Activated T-cell treated with anti-CD3 and anti-CD28 coated beads, Interleukin-2, amount 50 U/mL, for 72 hours (primary cell): ENCODE results near the gene PSMD8. TPM values are rescaled to one million over a fixed set of nuclear protein-coding genes. Genes with fewer than 3 reads are reported as not detected.

Experiments used
- ATAC-seq, 2 donors: fragments of 150-1000 bp; cut with Tn5 transposase; replicated peaks in 1 of 2; 2 replicates each; pipeline ENCODE4 v1.10.0; 2021; ENCODE audit warnings: moderate library complexity in 2 of 2, mild to moderate bottlenecking in 1 of 2
- DNase-seq, 2 donors: peaks; one replicate each; pipeline ENCODE4 v3.0.0; 2021 to 2022; ENCODE audit warnings: mixed read lengths in 1 of 2
- H3K27ac Mint-ChIP-seq: one replicate; pipeline ENCODE4 v1.8.0; 2022; ENCODE audit warnings: mild to moderate bottlenecking, moderate library complexity, mixed read lengths
- H3K27me3 Mint-ChIP-seq: one replicate; pipeline ENCODE4 v1.8.0; 2022; ENCODE audit warnings: low read depth, mixed read lengths
- H3K36me3 Mint-ChIP-seq, 2 donors: one replicate each; pipeline ENCODE4 v1.8.0; 2022; ENCODE audit warnings: mixed read lengths in 2 of 2, mild to moderate bottlenecking in 1 of 2; ENCODE audit not compliant: insufficient read depth in 2 of 2
- H3K4me1 Mint-ChIP-seq: one replicate; pipeline ENCODE4 v1.8.0; 2022; ENCODE audit warnings: low read depth, mixed read lengths
- H3K4me3 Mint-ChIP-seq, 2 donors: one replicate each; pipeline ENCODE4 v1.8.0; 2022; ENCODE audit warnings: mild to moderate bottlenecking in 2 of 2, mixed read lengths in 2 of 2, moderate library complexity in 2 of 2
- H3K9me3 Mint-ChIP-seq, 2 donors: one replicate each; pipeline ENCODE4 v1.8.0; 2022; ENCODE audit warnings: mixed read lengths in 2 of 2
- total RNA-seq, 2 donors: library from RNA; stranded (reverse); gene quantifications; one replicate each; pipeline ENCODE4 v1.2.3, GENCODE V29; 2022

PSMD8 gene
- total RNA-seq, 2 donors from 2014 or later, result 136 to 168 TPM

DNA sequence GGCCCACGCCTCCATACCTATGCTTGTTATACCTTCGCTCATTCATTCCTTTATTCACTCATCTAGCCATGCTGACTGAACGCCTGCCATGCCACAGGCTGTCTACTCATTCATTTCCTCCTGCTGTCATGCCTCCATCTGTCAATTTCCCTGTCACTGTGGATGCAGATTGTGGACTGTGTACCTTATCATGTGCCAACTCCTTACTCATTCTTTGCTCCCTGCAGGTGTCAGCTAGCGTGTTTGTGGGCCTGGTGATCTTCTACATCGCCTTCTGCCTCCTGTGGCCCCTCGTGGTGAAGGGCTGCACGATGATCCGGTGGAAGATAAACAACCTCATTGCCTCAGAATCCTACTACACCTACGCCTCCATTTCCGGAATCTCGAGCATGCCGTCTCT is 4.1 kb upstream of the PSMD8 start:
- ATAC-seq, result no peak
- Mint-ChIP-seq H3K36me3 (peaks cover 6 to 7% of the 10 kb centered on the region in 2 donors), H3K4me1 (peaks cover 11% of the 10 kb centered on the region), H3K4me3 (no peak overlapping the region), H3K27me3 (peaks cover 7% of the 10 kb centered on the region), H3K9me3 (no peaks in the 10 kb centered on the region), H3K27ac (no peak overlapping the region)
- DNase-seq, result no peak

DNA sequence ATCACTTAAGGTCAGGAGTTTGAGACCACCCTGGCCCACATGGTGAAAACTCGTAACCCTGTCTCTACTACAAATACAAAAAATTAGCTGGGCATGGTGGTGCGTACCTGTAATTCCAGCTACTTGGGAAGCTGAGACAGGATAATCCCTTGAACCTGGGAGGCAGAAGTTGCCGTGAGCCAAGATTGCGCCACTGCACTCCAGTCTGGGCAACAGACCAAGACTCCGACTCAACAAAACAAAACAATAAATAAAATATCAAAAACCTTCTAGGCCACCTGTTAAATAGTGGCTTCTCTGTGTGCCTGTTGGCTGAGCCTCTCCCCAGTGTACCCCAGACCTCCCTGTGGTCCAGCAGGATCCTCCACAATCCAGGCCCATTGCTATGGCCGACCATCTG is 3.3 kb upstream of the PSMD8 start:
- no peaks in the 10 kb centered on the region for H3K9me3 Mint-ChIP-seq
- peaks cover 4% of the 10 kb centered on the region for H3K27me3 Mint-ChIP-seq
- no peak overlapping the region for H3K27ac Mint-ChIP-seq
- DNase-seq (no peak), ATAC-seq (no peak)
- no peak overlapping the region for H3K4me3 Mint-ChIP-seq
- H3K36me3 Mint-ChIP-seq, result peaks cover 7 to 8% of the 10 kb centered on the region in 2 donors
- peaks cover 18% of the 10 kb centered on the region for H3K4me1 Mint-ChIP-seq

DNA sequence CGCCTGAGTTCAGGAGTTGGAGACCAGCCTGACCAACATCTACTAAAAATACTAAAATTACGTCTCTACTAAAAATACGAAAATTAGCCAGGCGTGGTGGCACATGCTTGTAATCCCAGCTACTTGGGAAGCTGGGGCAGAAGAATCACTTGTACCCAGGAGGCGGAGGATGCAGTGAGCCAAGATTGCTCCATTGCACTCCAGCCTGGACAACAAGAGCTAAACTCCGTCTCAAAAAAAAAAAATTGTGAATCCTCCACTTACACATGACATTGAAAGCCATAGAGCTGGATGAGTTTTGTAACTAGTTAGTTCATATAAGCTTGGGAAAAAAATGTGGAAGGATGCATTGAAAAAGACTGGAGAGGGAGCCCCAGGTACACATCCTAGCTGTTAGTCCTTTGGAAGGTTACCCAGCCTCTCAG is 452 bp upstream of the PSMD8 start:
- Mint-ChIP-seq H3K4me3 (peak overlapping the region; percentile 94 to 96), H3K4me1 (peaks cover 37% of the 10 kb centered on the region), H3K27ac (peak overlapping the region; percentile 49), H3K9me3 (no peaks in the 10 kb centered on the region), H3K36me3 (peaks cover 12 to 15% of the 10 kb centered on the region in 2 donors), H3K27me3 (no peaks in the 10 kb centered on the region)
- DNase-seq (no peak), ATAC-seq (no peak)

DNA sequence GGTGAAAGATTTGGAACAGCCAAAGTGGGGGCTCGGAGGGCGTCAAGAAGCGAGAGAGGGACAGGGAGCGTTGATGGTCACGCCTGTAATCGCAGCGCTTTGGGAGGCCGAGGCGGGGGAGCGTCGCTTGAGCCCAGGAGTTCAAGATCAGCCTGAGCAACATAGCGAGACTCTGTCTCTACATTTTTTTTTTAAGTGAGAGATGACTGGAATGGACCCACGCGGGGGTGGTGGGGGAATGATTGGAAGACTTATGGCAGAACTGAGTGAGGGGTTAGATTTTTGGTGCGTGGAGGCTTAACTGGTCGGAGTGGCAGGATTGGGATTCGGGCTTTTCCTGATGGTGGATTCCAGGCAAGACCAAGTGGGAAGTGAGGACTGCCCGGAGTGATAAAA is 725 bp downstream of the PSMD8 start:
- peak overlapping the region; percentile 99 for H3K27ac Mint-ChIP-seq
- peaks cover 15 to 20% of the 10 kb centered on the region in 2 donors for H3K36me3 Mint-ChIP-seq
- no peaks in the 10 kb centered on the region for H3K27me3 Mint-ChIP-seq
- H3K9me3 Mint-ChIP-seq, result no peaks in the 10 kb centered on the region
- peaks cover 44% of the 10 kb centered on the region for H3K4me1 Mint-ChIP-seq
- DNase-seq (no peak), ATAC-seq (peak in 1 of 2 donors; percentile 0)
- peak overlapping the region; percentile 94 to 96 for H3K4me3 Mint-ChIP-seq

DNA sequence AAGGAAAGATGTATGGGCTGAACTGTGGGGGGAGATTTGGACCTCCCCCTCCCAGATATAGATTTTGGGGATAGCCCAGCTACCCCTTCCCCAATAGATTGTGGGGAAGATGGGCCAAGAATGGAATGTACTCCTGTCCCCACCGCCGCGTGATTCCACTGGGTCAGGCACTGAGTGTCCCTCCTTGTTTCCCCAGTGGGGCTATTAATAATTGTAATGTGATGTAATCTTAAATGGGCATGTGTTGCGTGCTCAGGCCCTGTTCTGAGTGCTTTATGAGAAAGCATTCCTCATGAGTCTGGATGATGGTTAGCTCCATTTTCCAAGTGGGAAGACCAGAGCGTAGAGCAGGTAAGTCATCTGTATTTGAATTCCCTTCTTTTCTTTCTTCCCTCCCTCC is 1.4 kb downstream of the PSMD8 start:
- Mint-ChIP-seq H3K4me1 (peaks cover 44% of the 10 kb centered on the region), H3K9me3 (no peaks in the 10 kb centered on the region), H3K36me3 (peaks cover 18 to 23% of the 10 kb centered on the region in 2 donors), H3K27me3 (no peaks in the 10 kb centered on the region), H3K4me3 (peak overlapping the region; percentile 94 to 96), H3K27ac (peak overlapping the region; percentile 99)
- no peak for DNase-seq
- ATAC-seq, result no peak

DNA sequence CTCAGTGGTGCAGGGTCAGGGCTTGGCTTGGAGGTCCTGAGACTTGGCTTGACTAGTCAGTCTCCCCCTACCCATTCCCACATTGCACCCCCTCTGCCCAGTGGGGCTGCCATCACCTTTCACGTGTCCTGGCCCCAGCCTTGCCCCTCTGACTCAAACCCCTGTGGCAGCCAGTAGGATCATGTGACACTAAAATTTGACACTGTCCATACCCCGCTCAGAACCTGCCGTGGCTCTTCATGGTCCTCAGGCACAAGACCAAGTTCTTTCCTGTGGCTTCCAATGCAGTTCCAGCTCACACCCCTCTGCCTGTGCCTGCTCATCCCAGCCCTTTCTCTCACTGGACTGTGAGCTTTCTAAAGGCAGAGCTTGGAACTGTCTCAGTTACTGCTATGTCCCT is 2.2 kb downstream of the PSMD8 start:
- ATAC-seq (no peak), DNase-seq (no peak)
- Mint-ChIP-seq H3K36me3 (peaks cover 19 to 24% of the 10 kb centered on the region in 2 donors), H3K9me3 (no peaks in the 10 kb centered on the region), H3K27me3 (no peaks in the 10 kb centered on the region), H3K4me3 (peak overlapping the region; percentile 61 to 94), H3K4me1 (peaks cover 44% of the 10 kb centered on the region), H3K27ac (peak overlapping the region; percentile 83)

DNA sequence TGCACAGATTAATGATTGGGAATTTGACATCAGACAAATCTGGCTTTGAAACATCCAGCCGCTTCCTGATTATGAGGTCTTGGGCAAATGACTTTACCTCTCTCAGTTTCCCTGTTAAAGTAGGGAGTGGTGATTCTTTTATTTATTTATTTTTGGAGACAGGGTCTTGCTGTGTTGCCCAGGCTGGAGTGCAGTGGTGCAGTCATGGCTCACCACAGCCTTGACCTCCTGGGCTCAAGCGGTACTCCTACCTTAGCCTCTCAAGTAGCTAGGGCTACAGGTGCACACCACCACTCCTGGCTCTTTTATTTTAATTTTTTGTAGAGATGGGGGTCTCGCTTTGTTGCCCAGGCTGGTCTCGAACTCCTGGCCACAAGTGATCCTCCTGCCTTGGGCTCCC is 2.7 kb downstream of the PSMD8 start:
- no peak for DNase-seq
- peak overlapping the region; percentile 61 to 94 for H3K4me3 Mint-ChIP-seq
- no peaks in the 10 kb centered on the region for H3K27me3 Mint-ChIP-seq
- H3K36me3 Mint-ChIP-seq, result peaks cover 20 to 26% of the 10 kb centered on the region in 2 donors
- ATAC-seq, result no peak
- no peaks in the 10 kb centered on the region for H3K9me3 Mint-ChIP-seq
- H3K4me1 Mint-ChIP-seq, result peaks cover 44% of the 10 kb centered on the region
- no peak overlapping the region for H3K27ac Mint-ChIP-seq

DNA sequence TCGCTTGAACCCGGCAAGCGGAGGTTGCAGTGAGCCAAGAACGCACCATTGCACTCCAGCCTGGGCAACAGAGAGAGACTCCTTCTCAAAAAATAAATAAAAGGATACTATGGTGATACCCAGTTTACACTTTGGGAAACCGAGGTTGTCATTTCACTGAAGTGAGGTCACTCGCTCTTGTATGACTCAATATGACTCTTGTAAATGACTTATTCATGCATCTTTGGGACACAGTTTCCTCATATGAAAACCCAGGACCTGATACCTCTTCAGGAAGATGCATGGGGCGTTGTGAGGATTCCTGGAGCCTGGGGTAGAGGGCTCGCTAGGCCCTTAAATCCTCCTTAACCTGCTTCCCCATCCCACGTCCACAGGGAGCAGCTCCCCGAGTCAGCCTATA is 4.5 kb downstream of the PSMD8 start:
- Mint-ChIP-seq H3K36me3 (peaks cover 21 to 36% of the 10 kb centered on the region in 2 donors), H3K27ac (no peak overlapping the region), H3K27me3 (no peaks in the 10 kb centered on the region), H3K4me1 (peaks cover 44% of the 10 kb centered on the region), H3K4me3 (no peak overlapping the region), H3K9me3 (no peaks in the 10 kb centered on the region)
- no peak for DNase-seq
- no peak for ATAC-seq

DNA sequence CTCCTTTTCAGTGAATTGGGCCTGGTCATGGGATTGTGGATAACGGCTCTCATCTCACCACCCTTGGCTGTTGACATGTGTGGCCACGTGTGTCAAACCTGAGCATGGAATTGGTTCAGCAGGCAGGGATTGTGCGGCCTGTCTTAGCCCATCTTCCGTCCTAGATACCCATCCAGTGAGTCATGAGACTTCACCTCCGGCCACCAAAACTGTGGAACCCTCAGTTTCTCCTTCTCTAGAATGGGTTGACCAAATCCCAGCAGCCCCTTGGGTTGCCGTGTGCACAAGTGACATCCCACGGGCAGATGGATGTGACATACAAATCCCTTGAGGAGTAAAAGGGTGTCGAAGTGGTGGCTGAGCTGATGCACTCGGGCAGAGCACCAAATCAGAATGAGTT is 6.8 kb downstream of the PSMD8 start:
- Mint-ChIP-seq H3K36me3 (peaks cover 13 to 35% of the 10 kb centered on the region in 2 donors), H3K27me3 (no peaks in the 10 kb centered on the region), H3K4me1 (peaks cover 25% of the 10 kb centered on the region), H3K9me3 (no peaks in the 10 kb centered on the region), H3K4me3 (no peak overlapping the region), H3K27ac (no peak overlapping the region)
- ATAC-seq (no peak), DNase-seq (no peak)

DNA sequence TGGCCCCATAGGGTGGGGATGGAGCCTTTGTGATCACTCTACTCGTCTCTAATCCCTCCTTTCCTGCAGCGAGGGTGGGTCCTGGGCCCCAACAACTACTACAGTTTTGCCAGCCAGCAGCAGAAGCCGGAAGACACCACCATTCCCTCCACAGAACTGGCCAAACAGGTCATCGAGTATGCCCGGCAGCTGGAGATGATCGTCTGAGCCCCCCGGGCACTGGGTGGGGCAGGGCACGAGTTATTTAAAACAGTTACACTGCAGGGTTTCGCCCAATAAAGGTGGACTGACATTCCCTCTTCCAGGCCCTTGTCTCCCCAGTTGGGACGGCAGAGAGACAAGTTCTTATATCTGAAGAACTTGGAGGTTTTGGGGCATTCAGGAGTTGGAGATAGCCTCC is 8.8 kb downstream of the PSMD8 start:
- no peak overlapping the region for H3K4me3 Mint-ChIP-seq

DNA sequence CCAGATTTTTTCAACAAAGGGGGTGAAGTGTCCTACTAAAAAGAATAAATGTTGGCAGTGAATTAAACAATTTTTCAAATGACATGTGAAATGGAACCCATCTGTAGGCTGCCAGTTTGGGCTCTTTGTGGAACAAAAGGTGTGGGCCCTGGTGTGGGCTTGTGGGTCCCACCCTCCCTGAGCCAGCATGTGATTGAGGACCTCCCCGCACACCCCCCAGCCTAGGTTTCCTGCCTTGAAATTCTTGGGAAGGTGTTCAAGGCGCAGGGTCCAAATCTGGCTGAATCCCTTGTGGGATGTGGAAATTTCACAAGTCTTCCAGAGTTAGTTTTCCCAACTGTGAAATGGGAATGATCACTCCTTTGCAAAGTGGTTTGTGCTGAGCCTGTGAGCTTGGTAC is 9.4 kb downstream of the PSMD8 start:
- Mint-ChIP-seq H3K9me3 (no peaks in the 10 kb centered on the region), H3K4me1 (peaks cover 21% of the 10 kb centered on the region), H3K36me3 (peaks cover 9 to 28% of the 10 kb centered on the region in 2 donors), H3K27me3 (no peaks in the 10 kb centered on the region), H3K4me3 (no peak overlapping the region), H3K27ac (peak overlapping the region; percentile 57)
- DNase-seq (no peak), ATAC-seq (no peak)

More for the DNA sequence above, 8.8 kb downstream of the PSMD8 start:
- peaks cover 24% of the 10 kb centered on the region for H3K4me1 Mint-ChIP-seq
- peaks cover 9 to 28% of the 10 kb centered on the region in 2 donors for H3K36me3 Mint-ChIP-seq
- H3K27ac Mint-ChIP-seq, result no peak overlapping the region
- ATAC-seq, result no peak
- no peaks in the 10 kb centered on the region for H3K9me3 Mint-ChIP-seq
- no peaks in the 10 kb centered on the region for H3K27me3 Mint-ChIP-seq
- no peak for DNase-seq

DNA sequence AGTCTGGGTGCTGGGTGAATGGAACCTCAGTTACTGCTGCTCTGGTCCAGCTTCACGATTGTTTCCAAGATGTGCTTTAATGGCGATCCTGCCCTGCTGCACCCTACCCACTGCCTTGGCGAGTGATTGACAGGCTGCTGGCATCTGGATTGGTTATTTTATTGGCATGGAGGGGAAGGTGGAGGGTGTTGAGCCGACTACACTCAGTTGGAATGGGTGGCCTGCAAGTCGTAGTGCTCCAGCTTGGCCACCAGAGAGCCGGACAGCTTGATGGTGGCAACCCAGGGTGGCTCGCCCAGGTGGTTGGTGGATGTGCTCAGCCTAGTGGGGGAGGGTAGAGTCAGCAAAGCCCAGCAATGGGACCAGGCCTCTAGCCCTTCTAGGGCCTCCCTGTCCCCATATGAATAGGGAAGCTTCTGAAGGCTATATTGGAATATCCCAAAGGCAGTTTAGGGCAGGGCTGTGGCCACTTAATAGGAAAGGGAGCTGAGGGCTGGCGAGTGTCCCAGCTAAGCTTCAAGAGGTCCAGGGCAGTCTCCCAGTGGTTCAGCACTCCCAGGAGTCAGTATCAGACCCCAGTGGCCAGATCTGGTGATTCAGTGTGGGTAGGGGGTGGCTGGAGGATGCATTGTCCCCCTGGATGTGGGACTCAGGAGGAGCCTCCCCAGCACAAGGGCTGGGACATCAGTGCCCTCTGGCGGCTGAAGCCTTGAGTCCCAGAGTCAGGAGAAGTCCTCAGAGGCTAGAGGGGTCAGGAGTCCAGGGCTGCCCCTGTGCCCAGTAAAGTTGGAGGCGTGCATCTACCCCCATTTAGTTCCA is 10.0 kb downstream of the PSMD8 start:
- Mint-ChIP-seq H3K4me1 (peaks cover 14% of the 10 kb centered on the region), H3K9me3 (no peaks in the 10 kb centered on the region), H3K4me3 (no peak overlapping the region), H3K27ac (no peak overlapping the region), H3K36me3 (peaks cover 8 to 24% of the 10 kb centered on the region in 2 donors), H3K27me3 (peaks cover under 1% of the 10 kb centered on the region)
- DNase-seq, result no peak
- ATAC-seq, result no peak

DNA sequence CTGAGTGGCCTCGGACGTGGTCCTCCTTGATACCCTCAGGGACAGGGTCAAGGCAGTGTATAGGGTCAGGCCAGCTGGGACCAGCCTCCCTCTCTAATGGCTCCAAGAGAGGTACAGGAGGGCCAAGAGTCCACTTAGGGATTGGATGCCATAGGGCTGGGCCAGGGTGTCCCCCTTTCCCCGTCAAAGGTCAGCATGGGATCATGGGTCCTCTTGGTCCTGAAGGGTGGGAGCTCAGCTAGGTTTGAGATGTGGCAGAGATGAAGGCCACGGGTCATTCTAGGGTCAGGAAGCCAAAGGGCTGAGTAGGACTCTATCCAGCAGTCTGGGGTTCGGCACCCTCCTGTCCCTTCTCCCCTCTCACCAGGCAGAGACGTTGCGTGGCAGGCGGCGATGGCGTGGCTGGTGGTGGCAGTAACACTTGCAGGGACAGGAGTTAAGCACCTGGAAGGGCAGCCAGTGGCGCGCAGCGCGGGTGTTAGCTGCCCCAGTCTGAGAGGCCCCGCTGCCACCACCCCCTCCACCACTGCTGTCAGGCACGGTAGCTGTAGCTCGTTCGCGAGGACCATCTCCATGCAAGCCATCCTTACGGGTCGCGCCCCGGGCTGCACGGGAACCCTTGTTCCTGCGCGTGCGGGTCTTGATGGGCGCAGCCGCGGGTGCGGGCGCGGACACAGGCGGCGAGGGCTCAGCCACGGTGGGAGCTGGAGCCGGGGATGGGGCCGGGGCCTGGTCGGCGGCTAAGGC is 10.9 kb downstream of the PSMD8 start:
- H3K27me3 Mint-ChIP-seq, result peaks cover 8% of the 10 kb centered on the region
- DNase-seq (no peak), ATAC-seq (no peak)
- peaks cover 5 to 20% of the 10 kb centered on the region in 2 donors for H3K36me3 Mint-ChIP-seq
- H3K27ac Mint-ChIP-seq, result no peak overlapping the region
- H3K4me1 Mint-ChIP-seq, result peaks cover 17% of the 10 kb centered on the region
- H3K4me3 Mint-ChIP-seq, result no peak overlapping the region
- H3K9me3 Mint-ChIP-seq, result no peaks in the 10 kb centered on the region
